WTC11 (cell line): ENCODE measurements around the gene TNFRSF6B.

ENCODE experiments used
- CTCF ChIP-seq: fragments of 200-600 bp; IDR thresholded peaks from 2 replicates; pipeline ENCODE4 v1.8.0; 2022; ENCODE audit warnings: antibody characterized with exemption
- USF2 ChIP-seq: sonication (generic); formaldehyde crosslinking; IDR thresholded peaks from 2 replicates; pipeline ENCODE4 v1.8.1; 2023; ENCODE audit warnings: mild to moderate bottlenecking, missing genetic modification reagents, moderate library complexity
- ZBTB43 ChIP-seq: sonication (generic); formaldehyde crosslinking; IDR thresholded peaks from 2 replicates; pipeline ENCODE4 v1.8.1; 2023; ENCODE audit warnings: mild to moderate bottlenecking, missing genetic modification reagents
- ZNF121 ChIP-seq: sonication (generic); formaldehyde crosslinking; IDR thresholded peaks from 2 replicates; pipeline ENCODE4 v1.8.0; 2023; ENCODE audit warnings: missing genetic modification reagents
- ZNF416 ChIP-seq: fragments of 250-450 bp; sonication (Bioruptor Pico); IDR thresholded peaks from 2 replicates; pipeline ENCODE4 v1.9.0; 2021; ENCODE audit warnings: mild to moderate bottlenecking, inconsistent platforms

- TF ChIP-seq ZBTB43 (CRISPR knock-in tag) (no peak), CTCF (no peak), ZNF416 (no peak), ZNF121 (peak; percentile 44; the same call in 1 of the 2 replicates), USF2 (CRISPR knock-in tag) (no peak)
Observed at GRCh38 chr20:63653041-63653973, 43.1 kb upstream of the TNFRSF6B start, which contains the start of gene STMN3.
